Amniotic stem cell (primary cell): ENCODE data around the gene OSBP2.
A peak's percentile ranks its signal among the peaks of the same experiment; 100 is the strongest.

Experiments used
- DNase-seq: peaks from one replicate; lab custom pipeline; 2025; lab: John Stamatoyannopoulos, UW

The OSBP2 gene

GRCh38 chr22:30903876-30904460 is 209.3 kb downstream of the OSBP2 start:
- no peak for DNase-seq

DNA sequence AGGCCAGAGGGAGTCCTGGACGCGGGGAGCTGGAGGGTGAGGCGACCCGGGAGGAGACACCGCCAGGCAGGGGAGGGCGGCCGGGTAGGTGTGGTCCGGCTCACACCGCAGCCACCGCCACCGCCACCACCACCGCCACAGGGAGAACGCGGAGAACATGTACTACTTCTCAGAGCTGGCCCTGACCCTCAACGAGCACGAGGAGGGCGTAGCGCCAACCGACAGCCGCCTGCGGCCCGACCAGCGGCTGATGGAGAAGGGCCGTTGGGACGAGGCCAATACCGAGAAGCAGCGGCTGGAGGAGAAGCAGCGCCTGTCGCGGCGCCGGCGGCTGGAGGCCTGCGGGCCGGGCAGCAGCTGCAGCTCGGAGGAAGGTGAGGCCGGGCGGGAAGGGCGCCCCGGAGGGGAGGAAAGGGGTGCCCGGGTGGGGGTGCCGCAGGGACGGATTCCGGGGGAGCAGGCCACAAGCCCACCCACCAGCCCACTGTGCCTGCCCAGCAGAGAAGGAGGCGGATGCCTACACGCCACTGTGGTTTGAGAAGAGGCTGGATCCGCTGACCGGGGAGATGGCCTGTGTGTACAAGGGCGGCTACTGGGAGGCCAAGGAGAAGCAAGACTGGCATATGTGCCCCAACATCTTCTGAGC is 211.1 kb downstream of the OSBP2 start:
- DNase-seq = no peak

GRCh38 chr22:30906411-30906810 is 211.7 kb downstream of the OSBP2 start:
- DNase-seq = no peak

- no peak for DNase-seq
These were observed 212.3 kb downstream of the OSBP2 start for GRCh38 chr22:30906946-30907345.

- no peak for DNase-seq
These were observed 213.4 kb downstream of the OSBP2 start for GRCh38 chr22:30908051-30908461.

DNA sequence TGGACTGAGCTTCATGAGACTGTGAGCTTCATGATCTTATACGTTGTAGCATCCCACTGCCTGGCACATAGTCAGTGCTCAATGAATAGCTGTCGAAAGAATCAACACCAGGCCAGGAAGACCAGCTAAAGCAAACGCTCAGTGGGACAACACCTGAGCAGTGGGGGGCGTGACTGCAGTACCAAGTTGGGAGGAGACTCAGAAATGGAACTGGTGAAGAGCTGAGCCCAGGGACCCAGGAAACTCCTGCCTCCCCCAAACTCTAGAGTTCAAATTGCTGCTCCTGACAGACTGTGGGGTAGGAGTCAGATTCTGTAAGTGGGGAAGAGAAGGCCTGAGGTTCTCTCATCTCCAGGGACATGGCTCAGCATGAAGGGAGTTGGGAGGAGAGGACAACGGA is 214.6 kb downstream of the OSBP2 start:
- no peak for DNase-seq

GRCh38 chr22:30910358-30910757 is 215.7 kb downstream of the OSBP2 start:
- no peak for DNase-seq

DNA sequence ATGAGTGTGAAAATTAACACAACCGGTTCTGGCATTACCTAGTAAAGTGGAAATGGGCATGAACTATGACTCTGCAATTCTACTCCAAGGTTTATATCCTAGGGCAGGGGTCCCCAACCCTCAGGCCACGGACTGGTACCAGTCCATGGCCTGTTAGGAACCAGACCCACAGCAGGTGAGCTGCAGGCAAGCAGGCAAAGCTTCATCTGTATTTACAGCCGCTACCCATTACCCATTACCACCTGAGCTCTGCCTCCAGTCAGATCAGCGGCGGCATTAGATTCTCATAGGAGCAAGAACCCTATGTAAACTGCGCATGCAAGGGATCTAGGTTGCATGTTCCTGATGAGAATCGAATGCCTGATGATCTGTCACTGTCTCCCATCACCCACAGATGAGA is 224.1 kb downstream of the OSBP2 start:
- DNase-seq = no peak

- DNase-seq = no peak
These were observed 225.3 kb downstream of the OSBP2 start for GRCh38 chr22:30919973-30920372.

GRCh38 chr22:30920407-30920806 is 225.7 kb downstream of the OSBP2 start:
- DNase-seq = peak; percentile 58

DNA sequence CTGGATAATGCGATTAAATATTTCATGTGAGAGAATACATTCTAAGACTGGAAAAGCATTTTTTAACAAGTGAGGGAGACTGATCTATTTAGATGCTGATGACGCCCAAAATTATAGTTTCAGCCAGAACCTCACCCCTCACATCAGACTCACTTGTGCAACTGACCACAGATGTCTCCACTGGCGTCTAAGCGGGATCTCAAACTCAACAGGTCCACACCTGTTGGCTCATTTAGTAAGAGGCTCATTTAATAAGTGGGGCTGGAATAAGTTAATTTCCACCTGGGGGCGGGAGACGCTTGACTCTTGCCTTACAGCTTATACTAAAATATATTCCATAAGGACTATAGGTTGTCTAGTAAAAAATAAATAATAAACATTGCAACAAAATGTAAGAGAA is 226.4 kb downstream of the OSBP2 start:
- DNase-seq = no peak

GRCh38 chr22:30922151-30922611 is 227.5 kb downstream of the OSBP2 start:
- DNase-seq = no peak

- no peak for DNase-seq
These were observed 228.7 kb downstream of the OSBP2 start for GRCh38 chr22:30923168-30923900.

- DNase-seq = no peak
These were observed 231.0 kb downstream of the OSBP2 start for GRCh38 chr22:30925667-30926066.

DNA sequence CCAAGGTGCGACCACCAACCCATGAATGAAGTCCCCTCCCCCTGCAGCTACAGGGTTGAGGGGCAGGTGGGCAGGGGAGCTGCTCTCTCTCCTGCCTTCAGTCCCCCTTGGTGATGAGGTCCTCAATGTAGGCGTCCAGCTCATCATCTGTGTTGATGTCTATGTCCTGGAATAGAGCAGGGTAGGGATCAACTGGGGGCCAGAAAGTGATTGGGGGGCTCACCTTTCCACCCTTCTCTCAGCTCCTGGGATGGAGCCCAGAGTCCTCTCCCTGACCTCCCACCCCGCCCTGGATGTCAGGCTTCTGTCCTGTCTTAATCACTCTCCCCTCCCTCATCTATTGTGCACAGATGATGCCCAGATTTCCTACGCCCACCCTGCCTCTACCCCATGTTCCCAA is 232.0 kb downstream of the OSBP2 start:
- no peak for DNase-seq

GRCh38 chr22:30927806-30928205 is 233.1 kb downstream of the OSBP2 start:
- no peak for DNase-seq

GRCh38 chr22:30928401-30928800 is 233.7 kb downstream of the OSBP2 start:
- no peak for DNase-seq

DNA sequence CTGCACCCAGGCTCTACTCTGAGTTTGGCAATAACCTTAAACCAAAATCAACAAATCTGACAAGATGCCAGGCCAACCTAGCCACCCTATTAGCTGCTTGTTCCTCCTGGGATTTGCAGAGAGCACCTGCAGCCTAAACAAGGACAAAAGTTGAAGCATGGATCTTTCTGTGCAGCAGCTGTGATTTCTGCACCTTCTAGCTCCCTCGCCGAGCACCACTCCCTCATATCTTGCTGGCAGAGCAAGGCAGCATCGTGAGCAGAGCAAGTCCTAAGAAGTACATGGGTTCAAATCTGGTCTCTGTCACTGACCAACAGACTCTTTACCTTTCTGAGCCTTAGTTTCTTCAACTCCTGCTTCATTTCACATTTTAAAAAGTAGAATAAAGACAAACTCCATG is 235.6 kb downstream of the OSBP2 start:
- no peak for DNase-seq

GRCh38 chr22:30931541-30932300 is 237.0 kb downstream of the OSBP2 start:
- no peak for DNase-seq

GRCh38 chr22:30932661-30933060 is 238.0 kb downstream of the OSBP2 start:
- no peak for DNase-seq

- no peak for DNase-seq
These were observed 238.8 kb downstream of the OSBP2 start for GRCh38 chr22:30933457-30933856.

- DNase-seq = no peak
These were observed 239.4 kb downstream of the OSBP2 start for GRCh38 chr22:30934053-30934452.
